A549 (cell line): ENCODE data around the gene CHST5. TPM values are rescaled to one million over a fixed set of nuclear protein-coding genes. Genes with fewer than 3 reads are reported as not detected.

Source experiments
- ATAC-seq, 2 experiments: fragments of 200-7000 bp in 1 of 2; fragments of >200 bp in 1 of 2; cut with Nextera tagmentation in 1 of 2; cut with Tn5 transposase in 1 of 2; 3 replicates each; pipeline versions ENCODE4 v1.8.0 to v1.9.1; 2018 to 2020; ENCODE audit warnings: mild to moderate bottlenecking in 1 of 2, moderate library complexity in 1 of 2
- CTCF ChIA-PET: fragments of 300-600 bp; sonication (Branson Sonifier 250); formaldehyde crosslinking; extraction: SDS; loops from one replicate; lab custom pipeline; 2021; ENCODE audit warnings: antibody characterized with exemption, inconsistent platforms; lab: Yijun Ruan, JAX
- POLR2A ChIA-PET: fragments of 350-600 bp; formaldehyde crosslinking; extraction: SDS; loops from one replicate; lab custom pipeline; 2021; ENCODE audit warnings: antibody characterized with exemption, inconsistent platforms; lab: Yijun Ruan, JAX
- DNase-seq, 2 experiments: peaks; one replicate each; pipeline versions ENCODE4 v3.0.0 to v3.0.0-alpha.2; 2011 to 2016; ENCODE audit warnings: low read depth in 1 of 2, low spot score in 1 of 2
- FAIRE-seq: peaks from 2 replicates; lab custom pipeline; 2011; peaks lifted over from hg19 to GRCh38; lab: Jason Lieb, UNC
- H3K27ac ChIP-seq, 2 experiments: fragments of >200 bp; sonication (Bioruptor Twin); formaldehyde crosslinking; 3 replicates each; pipeline ENCODE4 v1.5.1; 2016 to 2017
- H3K4me1 ChIP-seq: fragments of >200 bp; sonication (Bioruptor Twin); formaldehyde crosslinking; 3 replicates; pipeline ENCODE4 v1.6.1; 2016
- H3K4me2 ChIP-seq: fragments of >200 bp; sonication (Bioruptor Twin); formaldehyde crosslinking; 3 replicates; pipeline ENCODE4 v1.6.1; 2016
- H3K4me3 ChIP-seq: fragments of >200 bp; sonication (Bioruptor Twin); formaldehyde crosslinking; 3 replicates; pipeline ENCODE4 v1.5.1; 2016
- H3K9me3 ChIP-seq: fragments of >200 bp; sonication (Bioruptor Twin); formaldehyde crosslinking; 3 replicates; pipeline ENCODE4 v1.6.1; 2016
- CHD4 ChIP-seq: fragments of 200-600 bp; sonication (generic); IDR thresholded peaks from 2 replicates; pipeline ENCODE4 v1.6.1; 2016; ENCODE audit warnings: antibody characterized with exemption, mild to moderate bottlenecking, borderline replicate concordance
- CTCF ChIP-seq: fragments of >200 bp; sonication (Bioruptor Twin); formaldehyde crosslinking; IDR thresholded peaks from 3 replicates; pipeline ENCODE4 v1.5.1; 2016
- EHF ChIP-seq: fragments of 250-450 bp; sonication (Bioruptor Pico); IDR thresholded peaks from 2 replicates; pipeline ENCODE4 v1.5.0; 2020; ENCODE audit warnings: mild to moderate bottlenecking
- EHMT2 ChIP-seq: fragments of 200-600 bp; sonication (generic); IDR thresholded peaks from 2 replicates; pipeline ENCODE4 v1.6.1; 2016; ENCODE audit warnings: antibody characterized with exemption, low read depth, mild to moderate bottlenecking, moderate library complexity
- ELK1 ChIP-seq: fragments of 150-350 bp; IDR thresholded peaks from 2 replicates; pipeline ENCODE4 v1.6.1; 2014; ENCODE audit warnings: low read depth, mild to moderate bottlenecking, low read length
- EP300 ChIP-seq, 2 experiments: fragments of >200 bp; sonication (Bioruptor Twin); formaldehyde crosslinking; IDR thresholded peaks; 2 replicates in 1 of 2; 3 replicates in 1 of 2; pipeline ENCODE4 v1.6.1; 2016 to 2017
- FOSL2 ChIP-seq, 2 experiments: fragments of 450-650 bp in 1 of 2; fragments of >200 bp in 1 of 2; sonication (Bioruptor Twin) in 1 of 2; formaldehyde crosslinking; IDR thresholded peaks; 2 replicates each; pipeline versions ENCODE4 v1.5.0 to v1.6.1; 2016 to 2020; ENCODE audit warnings: mild to moderate bottlenecking in 1 of 2, moderate library complexity in 1 of 2
- HEYL ChIP-seq: fragments of 250-450 bp; sonication (Bioruptor Pico); IDR thresholded peaks from 2 replicates; pipeline ENCODE4 v1.8.0; 2021; ENCODE audit warnings: mild to moderate bottlenecking, moderate library complexity
- JUNB ChIP-seq: fragments of >200 bp; sonication (Bioruptor Twin); formaldehyde crosslinking; IDR thresholded peaks from 2 replicates; pipeline ENCODE4 v1.6.1; 2016
- MAX ChIP-seq: IDR thresholded peaks from 2 replicates; pipeline ENCODE4 v1.6.1; 2012
- MAZ ChIP-seq: fragments of 150-350 bp; IDR thresholded peaks from 2 replicates; pipeline ENCODE4 v1.6.1; 2014; ENCODE audit warnings: antibody characterized with exemption, low read depth, low read length, borderline replicate concordance
- POLR2A ChIP-seq: IDR thresholded peaks from 2 replicates; pipeline ENCODE4 v1.6.1; 2012; ENCODE audit warnings: mild to moderate bottlenecking, low read length
- RNF2 ChIP-seq: fragments of 200-600 bp; sonication (generic); IDR thresholded peaks from 2 replicates; pipeline ENCODE4 v1.6.1; 2016; ENCODE audit warnings: low read depth, mild to moderate bottlenecking, antibody characterized with exemption, moderate library complexity, borderline replicate concordance
- TFCP2L1 ChIP-seq: fragments of 250-450 bp; sonication (Bioruptor Pico); IDR thresholded peaks from 2 replicates; pipeline ENCODE4 v1.5.0; 2021; ENCODE audit warnings: mild to moderate bottlenecking
- ZC3H11A ChIP-seq: fragments of 450-650 bp; IDR thresholded peaks from 2 replicates; pipeline ENCODE4 v1.6.1; 2014; ENCODE audit warnings: antibody characterized with exemption, mild to moderate bottlenecking
- WGBS: methylation state at CpG from one replicate; pipeline ENCODE4 v1.1.6; 2017; ENCODE audit errors: missing lambda C conversion rate; 5-methylcytosine and 5-hydroxymethylcytosine counted together
- polyA plus RNA-seq, 4 experiments: library from polyadenylated mRNA; depleted of rRNA in 3 of 4; stranded (reverse); fragments of >200 nt; fragmentation: RNase III in 1 of 4; extraction: RNeasy Plus Mini Kit Qiagen cat#74134 plus additional on column Dnase treatment in 1 of 4; gene quantifications; 2 replicates in 3 of 4; 3 replicates in 1 of 4; pipeline ENCODE4 v1.2.3, GENCODE V29; 2011 to 2017
- TF ChIP-seq, protein P1 (sequence below): fragments of 250-450 bp; sonication (Bioruptor Pico); IDR thresholded peaks from 2 replicates; pipeline ENCODE4 v1.5.0; 2020; ENCODE audit warnings: low read depth, mild to moderate bottlenecking, moderate library complexity

Gene CHST5
- polyA plus RNA-seq, 2 of the 4 experiments (the other 2 are of a cell fraction) = 0.05 TPM; not detected in 1

DNA sequence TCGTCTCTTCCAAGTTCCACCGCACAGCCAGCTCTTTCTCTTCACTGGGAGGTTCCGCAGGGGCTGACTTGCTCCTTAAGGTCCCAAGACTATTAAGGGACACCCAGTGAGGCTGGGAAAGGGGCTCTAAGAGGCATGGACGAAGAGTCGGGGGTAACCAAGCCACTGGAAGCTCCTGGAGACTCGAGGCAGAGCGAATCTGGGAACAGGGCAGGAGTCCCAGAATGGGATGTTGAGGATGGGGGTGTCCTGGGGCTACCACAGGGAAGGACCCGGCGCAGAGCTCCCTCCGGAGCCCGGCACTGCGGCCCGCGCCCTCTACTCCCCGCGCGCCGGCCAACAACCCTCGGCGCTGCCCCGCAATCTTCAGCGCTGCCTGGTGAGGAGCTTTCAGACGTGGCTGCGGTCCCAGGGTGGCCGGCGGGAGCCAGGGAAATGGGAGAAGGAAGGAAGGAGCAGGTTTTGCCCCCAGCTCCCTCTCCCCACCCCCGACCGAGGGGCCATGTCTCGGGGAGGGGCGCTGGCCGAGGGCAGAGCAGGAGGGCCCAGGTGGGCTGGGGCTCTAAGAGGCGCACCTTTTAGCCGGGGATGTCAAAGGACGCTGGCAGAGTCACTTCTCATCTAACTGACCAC is 581 bp downstream of the CHST5 start (continued):
- TF ChIP-seq, protein P1, sequence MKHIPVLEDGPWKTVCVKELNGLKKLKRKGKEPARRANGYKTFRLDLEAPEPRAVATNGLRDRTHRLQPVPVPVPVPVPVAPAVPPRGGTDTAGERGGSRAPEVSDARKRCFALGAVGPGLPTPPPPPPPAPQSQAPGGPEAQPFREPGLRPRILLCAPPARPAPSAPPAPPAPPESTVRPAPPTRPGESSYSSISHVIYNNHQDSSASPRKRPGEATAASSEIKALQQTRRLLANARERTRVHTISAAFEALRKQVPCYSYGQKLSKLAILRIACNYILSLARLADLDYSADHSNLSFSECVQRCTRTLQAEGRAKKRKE = no peak
- TF ChIP-seq HEYL = no peak
- no peak for TF ChIP-seq FOSL2 (IDR thresholded peaks at IDR 0.05)
- TF ChIP-seq FOSL2 (CRISPR knock-in tag; IDR thresholded peaks at IDR 0.05) = no peak
- TF ChIP-seq MAZ = no peak

DNA sequence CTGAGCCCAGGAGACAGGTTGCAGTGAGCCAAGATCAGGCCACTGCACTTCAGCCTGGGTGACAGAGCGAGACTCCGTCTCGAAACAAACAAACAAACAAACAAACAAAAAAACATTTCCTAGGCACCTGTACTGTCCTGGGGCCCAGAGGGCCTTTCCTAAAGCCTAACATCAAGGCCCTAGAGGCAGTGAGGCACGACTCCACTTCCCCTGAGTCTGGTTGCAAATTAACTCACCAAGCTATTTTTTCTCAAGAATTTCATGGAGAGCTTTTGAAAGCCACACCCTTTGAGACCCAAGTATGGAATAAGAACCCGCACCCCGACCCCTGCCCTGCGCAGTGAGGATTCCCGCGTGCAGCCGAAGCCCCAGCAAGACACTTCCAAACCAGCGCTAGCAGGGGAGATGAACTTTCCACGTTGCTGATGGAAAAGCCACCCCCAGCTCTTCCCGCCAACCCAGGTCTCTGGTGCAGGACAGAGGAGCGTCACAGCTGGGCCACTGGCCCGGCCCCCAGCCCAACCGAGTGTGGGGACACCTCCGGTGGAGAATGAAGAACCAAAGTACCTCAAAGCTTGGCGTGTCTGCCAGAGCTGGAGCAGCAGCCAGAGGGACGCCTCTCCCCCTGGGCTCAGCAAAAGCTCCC is 1.2 kb downstream of the CHST5 start:
- TF ChIP-seq CHD4 = no peak
- TF ChIP-seq FOSL2 (IDR thresholded peaks at IDR 0.05) = no peak
- no peak for TF ChIP-seq FOSL2 (CRISPR knock-in tag; IDR thresholded peaks at IDR 0.05)
- no peak for TF ChIP-seq CTCF
- no peak for TF ChIP-seq TFCP2L1
- no peak for TF ChIP-seq RNF2
- no peak overlapping the region for H3K27ac ChIP-seq
- no peak overlapping the region for H3K4me3 ChIP-seq
- DNase-seq = no peak
- ATAC-seq = no peak
- FAIRE-seq = no peak
- no peaks in the 10 kb centered on the region for H3K4me1 ChIP-seq
- no peaks in the 10 kb centered on the region for H3K9me3 ChIP-seq
- WGBS = 77% methylated on average over 16 of the region's 19 CpGs
- CTCF ChIA-PET = interaction anchor here (0.6 to 2.1 kb wide), 7 partner anchors 13 to 327 kb away, joined by 3 to 13 read pairs (median 3); no protein-coding TSS in a partner anchor
- H3K4me2 ChIP-seq = no peak overlapping the region
- POLR2A ChIA-PET = interaction anchor here (1.6 kb wide), 1 partner anchor 18 kb away, joined by 5 read pairs; no protein-coding TSS in a partner anchor

DNA sequence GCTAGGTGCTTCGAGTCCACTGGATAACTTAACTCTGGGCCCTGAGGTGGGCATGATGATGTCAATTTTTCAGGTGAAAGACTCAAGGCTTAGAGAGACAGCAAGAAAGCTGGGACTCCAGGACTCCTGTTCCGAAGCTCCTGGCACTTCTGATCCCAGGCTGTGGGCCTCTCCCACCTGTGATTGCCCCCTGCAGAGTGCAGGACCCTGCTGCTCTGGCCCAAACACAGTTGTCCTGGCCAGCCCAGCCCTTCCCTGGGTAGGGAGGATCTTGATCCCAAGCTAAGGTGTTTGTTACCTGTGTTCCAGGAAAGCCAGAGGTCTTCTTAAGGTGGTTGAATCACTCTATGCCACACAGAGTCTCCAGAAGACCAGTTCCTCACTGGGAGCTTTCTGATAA is 3.1 kb downstream of the CHST5 start:
- DNase-seq (no peak), ATAC-seq (no peak)
- H3K4me2 ChIP-seq = no peak overlapping the region
- TF ChIP-seq EHF (CRISPR knock-in tag) (no peak), POLR2A (no peak), JUNB (no peak), ZC3H11A (no peak), EHMT2 (no peak), FOSL2 (IDR thresholded peaks at IDR 0.05) (no peak), FOSL2 (CRISPR knock-in tag; IDR thresholded peaks at IDR 0.05) (no peak), MAX (no peak), CHD4 (no peak), ELK1 (no peak), EP300 (IDR thresholded peaks at IDR 0.05) (no peak)
- TF ChIP-seq, all 56 proteins: peak for 0
- H3K4me1 ChIP-seq = no peaks in the 10 kb centered on the region
- POLR2A ChIA-PET = no interaction called here
- CTCF ChIA-PET = interaction anchor here (1.2 to 2.4 kb wide), 2 partner anchors 15 to 334 kb away, joined by 3 to 19 read pairs; no protein-coding TSS in a partner anchor
- H3K9me3 ChIP-seq = no peaks in the 10 kb centered on the region
- no peak overlapping the region for H3K4me3 ChIP-seq
- WGBS = 64% methylated on average over 2 of the region's 2 CpGs
- FAIRE-seq = no peak
- H3K27ac ChIP-seq = no peak overlapping the region
